Measurements from ENCODE around the gene RASSF9. TPM values are rescaled to one million over a fixed set of nuclear protein-coding genes. Genes with fewer than 3 reads are reported as not detected.

RASSF9 gene
- total RNA-seq, 1 donor from 2014 or later, result 9.1 TPM

DNA sequence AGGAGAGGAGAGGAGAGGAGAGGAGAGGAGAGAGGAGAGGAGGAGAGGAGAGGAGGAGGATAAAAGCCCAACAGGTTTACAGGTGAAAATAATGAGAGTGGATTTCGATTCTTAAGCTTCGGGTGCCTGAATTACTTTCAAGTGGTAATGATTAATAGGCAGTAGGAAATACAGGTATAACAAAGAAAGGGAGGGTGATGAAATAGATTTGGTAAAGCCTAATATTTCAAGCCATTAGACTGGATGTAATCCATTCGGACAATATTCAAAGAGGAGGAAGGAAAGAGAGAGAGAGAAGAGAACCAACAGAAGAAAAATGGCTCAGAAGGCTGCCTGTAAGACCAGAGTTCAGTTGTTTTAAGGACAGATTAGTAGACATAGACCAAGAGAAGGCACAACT, 76.6 kb downstream of the RASSF9 start:
- intact Hi-C loops (cut with DNase I), result no loop called here
- no peak for DNase-seq (ENCODE audit: low spot score)

DNA sequence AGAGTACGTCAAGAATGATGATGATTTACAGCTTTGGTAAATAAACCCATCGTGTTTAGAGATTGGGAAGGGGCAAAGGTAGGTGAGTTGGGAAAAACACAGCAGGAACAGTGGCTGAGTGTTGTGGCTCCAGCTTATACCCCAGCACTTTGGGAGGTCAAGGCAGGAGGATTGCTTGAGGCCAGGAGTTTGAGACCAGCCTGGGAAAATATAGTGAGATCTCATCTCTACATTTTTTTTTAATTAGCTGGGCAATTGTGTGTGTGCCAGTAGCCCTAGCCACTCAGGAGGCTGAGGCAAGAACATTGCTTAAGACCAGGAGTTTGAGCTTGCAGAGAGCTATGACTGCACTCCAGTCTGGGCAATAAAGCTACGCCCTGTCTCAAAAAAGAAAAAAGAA, 77.1 kb downstream of the RASSF9 start:
- no peak for DNase-seq (ENCODE audit: low spot score)
- intact Hi-C loops (cut with DNase I), result no loop called here

DNA sequence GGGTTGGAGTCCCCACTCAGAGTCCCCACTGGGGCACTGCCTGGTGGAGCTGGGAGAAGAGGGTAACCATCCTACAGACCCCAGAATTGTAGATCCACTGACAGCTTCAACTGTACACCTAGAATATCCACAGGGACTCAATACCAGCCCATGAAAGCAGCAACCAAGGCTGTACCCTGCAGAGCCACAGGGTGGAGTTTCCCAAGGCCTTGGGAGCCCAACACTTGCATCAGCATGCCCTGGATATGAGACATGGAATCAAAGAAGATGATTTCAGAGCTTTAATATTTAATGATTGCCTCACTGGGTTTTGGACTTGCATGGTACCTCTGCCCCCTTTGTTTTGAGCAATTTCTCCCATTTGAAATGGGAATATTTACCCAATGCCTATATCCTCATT, 80.4 kb downstream of the RASSF9 start:
- DNase-seq (ENCODE audit: low spot score), result no peak
- intact Hi-C loops (cut with DNase I), result no loop called here

Other genes with a start within 250 kb of the RASSF9 start
- not detected for gene NTS, start 37.9 kb upstream of the RASSF9 start, total RNA-seq